Measurements from ENCODE around the gene MGARP. TPM values are rescaled to one million over a fixed set of nuclear protein-coding genes. Genes with fewer than 3 reads are reported as not detected.

Gene MGARP
- total and polyA plus RNA-seq, 4 donors: 0.17 to 0.87 (median 0.36) TPM

DNA sequence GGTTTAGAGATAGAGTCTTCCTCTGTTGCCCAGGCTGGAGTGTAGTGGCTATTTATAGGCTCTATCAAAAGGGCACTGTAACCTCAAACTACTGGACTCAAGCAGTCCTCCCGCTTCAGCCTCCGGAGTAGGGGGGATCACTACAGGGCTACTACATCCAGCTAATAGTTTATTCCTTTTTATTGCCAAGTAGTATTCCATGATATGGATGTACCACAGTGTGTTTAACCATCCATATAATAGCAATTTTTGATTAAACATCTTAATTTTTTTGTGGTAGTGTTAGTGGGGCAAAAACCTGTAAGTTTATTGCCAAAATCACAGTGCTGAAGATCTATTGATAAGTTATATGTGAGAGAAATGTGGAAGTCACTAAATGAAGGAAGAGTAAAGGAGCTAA lies 24.9 kb upstream of the MGARP start:
- peaks cover 0 to 16% (median 0%) of the 10 kb centered on the region in 4 donors for H3K36me3 ChIP-seq (ENCODE audit: control insufficient read depth in 4 of 4, insufficient read depth in 4 of 4, low read length in 4 of 4)
- 97 to 98% methylated on average over 2 of the region's 2 CpGs for WGBS, 2 donors
- peaks cover 0 to 23% (median 0%) of the 10 kb centered on the region in 5 donors for H3K4me1 ChIP-seq (ENCODE audit: control insufficient read depth in 5 of 5, insufficient read depth in 5 of 5, low read length in 5 of 5)

DNA sequence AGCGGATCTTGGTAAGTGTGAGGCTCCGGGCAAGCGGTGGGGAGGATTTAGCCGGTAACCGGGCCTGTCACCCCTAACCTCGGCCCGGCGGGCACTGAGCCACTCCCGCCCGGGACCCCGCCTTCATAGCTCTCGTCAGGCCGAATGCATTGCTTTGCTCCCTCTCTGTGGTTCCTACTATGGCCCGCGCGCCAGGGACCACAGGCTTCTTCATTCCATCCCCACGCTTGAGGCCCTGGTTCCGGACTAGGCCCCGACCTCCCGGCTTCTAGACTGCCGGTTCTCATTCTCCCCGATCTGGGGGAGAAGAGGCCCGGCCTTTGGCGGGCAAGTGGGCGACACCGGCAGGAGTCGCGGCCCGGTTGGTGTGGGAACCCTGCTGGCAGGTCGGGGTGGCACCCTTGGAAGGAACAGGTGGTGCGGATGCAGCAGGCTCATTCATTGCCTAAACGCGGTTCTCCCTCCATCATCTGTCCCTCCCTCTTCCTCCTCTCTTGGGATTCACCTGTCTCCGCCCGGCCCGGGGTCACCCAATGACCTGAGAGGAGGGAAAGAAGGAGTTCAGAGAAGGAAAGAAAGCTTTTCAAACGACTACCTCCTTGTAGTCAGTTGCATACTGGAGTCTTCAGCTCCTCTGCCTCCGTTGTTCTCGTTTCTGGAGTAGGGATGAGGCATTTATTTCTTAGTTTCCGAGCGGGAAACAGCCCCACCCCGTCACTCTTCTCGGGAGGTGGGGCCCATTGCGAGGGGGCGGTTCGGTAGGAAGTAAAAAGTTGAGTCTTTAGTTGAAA lies 22.0 kb upstream of the MGARP start, which contains the start of gene NDUFC1:
NDUFC1 (minus strand) TSS at position 657 of the 791 bp plus-strand sequence. CDS start 6,679 bp downstream, outside the sequence.
- ATAC-seq (ENCODE audit: insufficient read depth, low FRiP score) (peak; percentile 36), DNase-seq (peak; percentile 40 to 59 (median 57))
- H3K27ac ChIP-seq (ENCODE audit: low read depth in 1 of 2, low read length in 1 of 2): peak within 1 kb of the TSS; percentile 88 to 97
- 0% methylated on average over 40 to 46 of the region's 46 CpGs for WGBS, 2 donors
- peak within 1 kb of the TSS; percentile 86 to 95 for H3K9ac ChIP-seq (ENCODE audit: insufficient read depth in 1 of 2, low read length in 2 of 2)
- peak within 1 kb of the TSS; percentile 88 for H3K4me3 ChIP-seq
- H3K36me3 ChIP-seq (ENCODE audit: control insufficient read depth in 4 of 4, insufficient read depth in 4 of 4, low read length in 4 of 4): peaks cover 0 to 16% (median 0%) of the 10 kb centered on the region in 4 donors
- TF ChIP-seq, protein P1, sequence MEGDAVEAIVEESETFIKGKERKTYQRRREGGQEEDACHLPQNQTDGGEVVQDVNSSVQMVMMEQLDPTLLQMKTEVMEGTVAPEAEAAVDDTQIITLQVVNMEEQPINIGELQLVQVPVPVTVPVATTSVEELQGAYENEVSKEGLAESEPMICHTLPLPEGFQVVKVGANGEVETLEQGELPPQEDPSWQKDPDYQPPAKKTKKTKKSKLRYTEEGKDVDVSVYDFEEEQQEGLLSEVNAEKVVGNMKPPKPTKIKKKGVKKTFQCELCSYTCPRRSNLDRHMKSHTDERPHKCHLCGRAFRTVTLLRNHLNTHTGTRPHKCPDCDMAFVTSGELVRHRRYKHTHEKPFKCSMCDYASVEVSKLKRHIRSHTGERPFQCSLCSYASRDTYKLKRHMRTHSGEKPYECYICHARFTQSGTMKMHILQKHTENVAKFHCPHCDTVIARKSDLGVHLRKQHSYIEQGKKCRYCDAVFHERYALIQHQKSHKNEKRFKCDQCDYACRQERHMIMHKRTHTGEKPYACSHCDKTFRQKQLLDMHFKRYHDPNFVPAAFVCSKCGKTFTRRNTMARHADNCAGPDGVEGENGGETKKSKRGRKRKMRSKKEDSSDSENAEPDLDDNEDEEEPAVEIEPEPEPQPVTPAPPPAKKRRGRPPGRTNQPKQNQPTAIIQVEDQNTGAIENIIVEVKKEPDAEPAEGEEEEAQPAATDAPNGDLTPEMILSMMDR (IDR thresholded peaks at IDR 0.05; ENCODE audit: control extremely low read depth, extremely low read depth): no peak
- peaks cover 0 to 30% (median 4%) of the 10 kb centered on the region in 5 donors for H3K4me1 ChIP-seq (ENCODE audit: control insufficient read depth in 5 of 5, insufficient read depth in 5 of 5, low read length in 5 of 5)
- H3K9me3 ChIP-seq (ENCODE audit: control insufficient read depth in 4 of 4, insufficient read depth in 3 of 4, low read length in 3 of 4): peaks cover 0 to 2% (median 0%) of the 10 kb centered on the region in 4 donors
- H3K27me3 ChIP-seq (ENCODE audit: control insufficient read depth in 3 of 3, insufficient read depth in 3 of 3, low read length in 2 of 3): no peaks in the 10 kb centered on the region

More for the DNA sequence above, 24.9 kb upstream of the MGARP start:
- Histone ChIP-seq H3K9me3 (ENCODE audit: control insufficient read depth in 4 of 4, insufficient read depth in 3 of 4, low read length in 3 of 4) (peaks cover 0 to 2% (median 0%) of the 10 kb centered on the region in 4 donors), H3K9ac (ENCODE audit: insufficient read depth in 1 of 2, low read length in 2 of 2) (no peak overlapping the region), H3K27me3 (ENCODE audit: control insufficient read depth in 3 of 3, insufficient read depth in 3 of 3, low read length in 2 of 3) (no peaks in the 10 kb centered on the region), H3K27ac (ENCODE audit: low read depth in 1 of 2, low read length in 1 of 2) (no peak overlapping the region), H3K4me3 (no peak overlapping the region)
- TF ChIP-seq, protein P1 (IDR thresholded peaks at IDR 0.05; ENCODE audit: control extremely low read depth, extremely low read depth): no peak
- DNase-seq (no peak), ATAC-seq (ENCODE audit: insufficient read depth, low FRiP score) (no peak)

DNA sequence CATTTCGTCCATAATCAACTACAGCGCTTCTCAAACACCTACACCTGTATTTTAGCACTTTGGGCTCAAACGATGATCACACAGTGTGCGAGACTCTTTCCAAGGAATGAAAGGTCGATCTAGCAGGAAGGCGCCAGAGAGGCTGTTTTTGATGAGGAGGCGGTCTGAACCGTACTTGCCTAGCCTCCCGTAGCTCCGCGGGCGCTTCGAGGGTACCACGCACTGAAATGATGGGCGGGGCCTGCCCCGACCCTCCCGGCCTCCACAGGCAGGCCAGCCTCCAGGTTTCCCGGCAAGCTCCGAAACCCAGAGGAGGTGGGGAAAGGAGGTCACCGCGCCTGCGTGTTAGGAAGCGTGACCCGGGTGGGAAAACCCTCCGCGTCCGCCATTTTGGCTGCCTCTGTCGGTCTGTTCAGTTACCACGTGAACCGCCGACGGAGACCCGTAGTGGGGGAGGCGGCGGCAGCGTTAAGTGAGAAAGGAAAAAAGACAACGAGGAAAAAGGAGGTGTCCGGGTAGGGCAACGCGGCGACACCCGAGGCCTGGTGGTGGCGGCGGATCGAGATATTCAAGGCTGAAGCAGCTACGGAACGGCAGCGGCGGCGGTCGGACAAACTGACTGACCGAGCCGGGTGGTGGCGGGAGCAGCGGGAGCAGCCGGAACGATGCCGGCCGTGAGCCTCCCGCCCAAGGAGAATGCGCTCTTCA lies 21.2 kb upstream of the MGARP start, which contains the start of gene NAA15:
NAA15 (plus strand) TSS at position 393 of the 708 bp plus-strand sequence; CDS start at position 666, 273 bp downstream.
- Histone ChIP-seq H3K27ac (ENCODE audit: low read depth in 1 of 2, low read length in 1 of 2) (peak within 1 kb of the TSS; percentile 96 to 97), H3K4me1 (ENCODE audit: control insufficient read depth in 5 of 5, insufficient read depth in 5 of 5, low read length in 5 of 5) (peaks cover 0 to 30% (median 4%) of the 10 kb centered on the region in 5 donors), H3K36me3 (ENCODE audit: control insufficient read depth in 4 of 4, insufficient read depth in 4 of 4, low read length in 4 of 4) (peaks cover 0 to 16% (median 0%) of the 10 kb centered on the region in 4 donors), H3K9ac (ENCODE audit: insufficient read depth in 1 of 2, low read length in 2 of 2) (peak within 1 kb of the TSS; percentile 95 to 100), H3K4me3 (peak within 1 kb of the TSS; percentile 88), H3K9me3 (ENCODE audit: control insufficient read depth in 4 of 4, insufficient read depth in 3 of 4, low read length in 3 of 4) (peaks cover 0 to 2% (median 0%) of the 10 kb centered on the region in 4 donors), H3K27me3 (ENCODE audit: control insufficient read depth in 3 of 3, insufficient read depth in 3 of 3, low read length in 2 of 3) (no peaks in the 10 kb centered on the region)
- peak; percentile 94 for ATAC-seq (ENCODE audit: insufficient read depth, low FRiP score)
- peak; percentile 98 to 99 (median 99) for DNase-seq
- TF ChIP-seq, protein P1 (IDR thresholded peaks at IDR 0.05; ENCODE audit: control extremely low read depth, extremely low read depth): no peak
- 0% methylated on average over 61 of the region's 61 CpGs for WGBS, 2 donors
